ENCODE results near the gene RPS16. TPM values are rescaled to one million over a fixed set of nuclear protein-coding genes. Genes with fewer than 3 reads are reported as not detected.

RPS16 gene
- total and polyA plus RNA-seq, 2 of the 13 experiments (the other 11 are each of a cell fraction or from before 2014, with no cell fraction given), result 488 to 2,583 TPM

- TF ChIP-seq ZFP90 (CRISPR knock-in tag; IDR thresholded peaks at IDR 0.05; ENCODE audit: borderline replicate concordance) (no peak; the same call in 1 of the 2 replicates), ZNF225 (CRISPR knock-in tag; IDR thresholded peaks at IDR 0.05) (peak; percentile 36; the same call in 1 of the 2 replicates), ZNF160 (CRISPR knock-in tag; IDR thresholded peaks at IDR 0.05) (peak; percentile 68), ZNF34 (CRISPR knock-in tag; IDR thresholded peaks at IDR 0.05; ENCODE audit: borderline replicate concordance) (no peak), CBX5 (CRISPR knock-in tag; IDR thresholded peaks at IDR 0.05; ENCODE audit: borderline replicate concordance) (no peak; the same call in 1 of the 2 replicates), MAFG (CRISPR knock-in tag; IDR thresholded peaks at IDR 0.05) (no peak), KLF15 (CRISPR knock-in tag; IDR thresholded peaks at IDR 0.05; ENCODE audit: borderline replicate concordance) (0 out of 2 replicates have a peak, but pooled peaks have one; percentile 49), BCL6 (CRISPR knock-in tag; IDR thresholded peaks at IDR 0.05) (peak; percentile 65), ZNF326 (CRISPR knock-in tag; IDR thresholded peaks at IDR 0.05; ENCODE audit: borderline replicate concordance) (no peak), MIER3 (CRISPR knock-in tag; IDR thresholded peaks at IDR 0.05; ENCODE audit: borderline replicate concordance) (peak; percentile 52; the same call in 1 of the 2 replicates), ZNF44 (CRISPR knock-in tag; IDR thresholded peaks at IDR 0.05) (peak; percentile 79; the same call in 1 of the 2 replicates), NAIF1 (CRISPR knock-in tag; IDR thresholded peaks at IDR 0.05; ENCODE audit: borderline replicate concordance) (no peak), KLF11 (CRISPR knock-in tag; IDR thresholded peaks at IDR 0.05) (no peak), ATRX (CRISPR knock-in tag; IDR thresholded peaks at IDR 0.05; ENCODE audit: borderline replicate concordance) (no peak), ZNF839 (CRISPR knock-in tag; IDR thresholded peaks at IDR 0.05; ENCODE audit: borderline replicate concordance) (peak; percentile 69; the same call in 1 of the 2 replicates), TMF1 (CRISPR knock-in tag; IDR thresholded peaks at IDR 0.05; ENCODE audit: low read depth) (no peak; the same call in 1 of the 2 replicates), PRDM10 (CRISPR knock-in tag; IDR thresholded peaks at IDR 0.05; ENCODE audit: low read depth) (peak; percentile 60; the same call in 1 of the 2 replicates), TRIM22 (IDR thresholded peaks at IDR 0.05) (no peak), IRF1 (CRISPR knock-in tag; IDR thresholded peaks at IDR 0.05; ENCODE audit: low read depth) (no peak), FLYWCH1 (CRISPR knock-in tag; IDR thresholded peaks at IDR 0.05) (no peak), MIER2 (CRISPR knock-in tag; IDR thresholded peaks at IDR 0.05) (no peak), CHCHD3 (CRISPR knock-in tag; IDR thresholded peaks at IDR 0.05) (peak; percentile 85), DR1 (CRISPR knock-in tag; IDR thresholded peaks at IDR 0.05) (peak; percentile 94), ZNF549 (CRISPR knock-in tag; IDR thresholded peaks at IDR 0.05) (no peak), NCOA5 (CRISPR knock-in tag; IDR thresholded peaks at IDR 0.05) (no peak)
These were observed 9.7 kb upstream of the RPS16 start, which contains the start of gene SUPT5H (continued) for GRCh38 chr19:39445196-39446111.

All from HepG2 (cell line).